ENCODE results near the gene SCAF4.
A peak's percentile ranks its signal among the peaks of the same experiment; 100 is the strongest.
"Not testable (repeated sequence)": the region's sequence is repeated elsewhere in the genome, so short reads cannot be mapped to it uniquely, and the experiment has no call there.

Gene SCAF4

DNA sequence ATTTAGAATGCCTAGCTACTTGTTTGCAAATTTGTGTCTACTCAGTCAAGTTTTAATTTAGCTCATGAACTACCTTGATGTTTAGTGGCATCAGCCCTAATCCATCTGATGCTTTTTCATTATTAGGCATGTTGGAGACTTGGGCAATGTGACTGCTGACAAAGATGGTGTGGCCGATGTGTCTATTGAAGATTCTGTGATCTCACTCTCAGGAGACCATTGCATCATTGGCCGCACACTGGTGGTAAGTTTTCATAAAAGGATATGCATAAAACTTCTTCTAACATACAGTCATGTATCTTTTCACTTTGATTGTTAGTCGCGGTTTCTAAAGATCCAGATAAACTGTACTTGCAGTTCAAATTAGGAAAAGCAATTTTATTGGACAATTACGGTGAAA is 64.8 kb downstream of the SCAF4 start:
- H3K9me3 ChIP-seq, result no peaks in the 10 kb centered on the region
- H3K9ac ChIP-seq, result no peak overlapping the region
- no peak overlapping the region for H3K27ac ChIP-seq
- peaks cover 90% of the 10 kb centered on the region for H3K36me3 ChIP-seq
- H4K20me1 ChIP-seq, result peaks cover 86% of the 10 kb centered on the region
- no peak overlapping the region for H3K4me3 ChIP-seq
- H3K4me1 ChIP-seq, result peaks cover 50% of the 10 kb centered on the region
- H3K4me2 ChIP-seq, result no peak overlapping the region
- H3K27me3 ChIP-seq, result no peaks in the 10 kb centered on the region
- no peak for TF ChIP-seq Cebpa-rat (IDR thresholded peaks at IDR 0.05)

DNA sequence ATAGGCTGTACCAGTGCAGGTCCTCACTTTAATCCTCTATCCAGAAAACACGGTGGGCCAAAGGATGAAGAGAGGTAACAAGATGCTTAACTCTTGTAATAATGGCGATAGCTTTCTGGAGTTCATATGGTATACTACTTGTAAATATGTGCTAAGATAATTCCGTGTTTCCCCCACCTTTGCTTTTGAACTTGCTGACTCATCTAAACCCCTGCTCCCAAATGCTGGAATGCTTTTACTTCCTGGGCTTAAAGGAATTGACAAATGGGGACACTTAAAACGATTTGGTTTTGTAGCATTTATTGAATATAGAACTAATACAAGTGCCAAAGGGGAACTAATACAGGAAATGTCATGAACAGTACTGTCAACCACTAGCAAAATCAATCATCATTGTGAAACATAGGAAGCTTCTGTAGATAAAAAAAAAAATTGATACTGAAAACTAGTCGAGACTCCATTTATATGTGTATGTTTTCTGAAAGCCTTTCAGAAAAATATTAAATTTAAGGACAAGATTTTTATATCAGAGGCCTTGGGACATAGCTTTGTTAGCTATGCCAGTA is 65.4 kb downstream of the SCAF4 start:
- Histone ChIP-seq H3K36me3 (peaks cover 90% of the 10 kb centered on the region), H3K27ac (no peak overlapping the region), H3K4me3 (no peak overlapping the region), H3K4me2 (no peak overlapping the region), H3K9ac (no peak overlapping the region), H3K4me1 (peaks cover 56% of the 10 kb centered on the region), H3K9me3 (no peaks in the 10 kb centered on the region), H3K27me3 (no peaks in the 10 kb centered on the region), H4K20me1 (peaks cover 86% of the 10 kb centered on the region)
- no peak for TF ChIP-seq Cebpa-rat (IDR thresholded peaks at IDR 0.05)

GRCh38 chr21:31665869-31666268 is 66.0 kb downstream of the SCAF4 start:
- H3K4me2 ChIP-seq, H3K27ac ChIP-seq, H3K9me3 ChIP-seq, H3K4me3 ChIP-seq, H3K9ac ChIP-seq, H3K27me3 ChIP-seq: not testable (repeated sequence)
- H3K4me1 ChIP-seq, result peaks cover 63% of the 10 kb centered on the region
- H4K20me1 ChIP-seq, result peaks cover 88% of the 10 kb centered on the region
- H3K36me3 ChIP-seq, result peaks cover 89% of the 10 kb centered on the region

DNA sequence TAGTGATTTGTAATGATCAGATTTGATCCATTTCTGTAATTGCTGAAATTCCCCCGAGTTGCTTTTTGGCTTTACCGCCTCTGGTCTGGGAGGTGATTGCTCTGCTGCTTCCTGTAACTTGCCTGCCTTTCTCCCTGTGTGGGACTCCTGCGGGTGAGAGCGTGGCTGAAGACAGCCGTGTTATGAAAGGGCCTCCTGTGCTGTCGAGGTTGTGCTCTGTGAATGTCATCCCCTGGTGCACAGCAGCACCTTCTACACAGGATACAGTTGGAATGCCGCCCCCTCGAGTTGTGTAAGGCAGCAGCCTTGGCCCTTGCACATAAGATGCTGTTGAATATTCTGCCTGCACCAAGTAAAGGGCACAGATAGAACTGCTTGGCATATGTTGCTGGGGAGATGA is 66.5 kb downstream of the SCAF4 start:
- Histone ChIP-seq H3K9me3 (no peaks in the 10 kb centered on the region), H3K4me1 (peaks cover 67% of the 10 kb centered on the region), H4K20me1 (peaks cover 92% of the 10 kb centered on the region), H3K27ac (no peak overlapping the region), H3K9ac (no peak overlapping the region; the same call in 1 of the 2 replicates), H3K27me3 (no peaks in the 10 kb centered on the region), H3K4me3 (no peak overlapping the region), H3K36me3 (peaks cover 88% of the 10 kb centered on the region), H3K4me2 (no peak overlapping the region)
- TF ChIP-seq Cebpa-rat (IDR thresholded peaks at IDR 0.05), result no peak

DNA sequence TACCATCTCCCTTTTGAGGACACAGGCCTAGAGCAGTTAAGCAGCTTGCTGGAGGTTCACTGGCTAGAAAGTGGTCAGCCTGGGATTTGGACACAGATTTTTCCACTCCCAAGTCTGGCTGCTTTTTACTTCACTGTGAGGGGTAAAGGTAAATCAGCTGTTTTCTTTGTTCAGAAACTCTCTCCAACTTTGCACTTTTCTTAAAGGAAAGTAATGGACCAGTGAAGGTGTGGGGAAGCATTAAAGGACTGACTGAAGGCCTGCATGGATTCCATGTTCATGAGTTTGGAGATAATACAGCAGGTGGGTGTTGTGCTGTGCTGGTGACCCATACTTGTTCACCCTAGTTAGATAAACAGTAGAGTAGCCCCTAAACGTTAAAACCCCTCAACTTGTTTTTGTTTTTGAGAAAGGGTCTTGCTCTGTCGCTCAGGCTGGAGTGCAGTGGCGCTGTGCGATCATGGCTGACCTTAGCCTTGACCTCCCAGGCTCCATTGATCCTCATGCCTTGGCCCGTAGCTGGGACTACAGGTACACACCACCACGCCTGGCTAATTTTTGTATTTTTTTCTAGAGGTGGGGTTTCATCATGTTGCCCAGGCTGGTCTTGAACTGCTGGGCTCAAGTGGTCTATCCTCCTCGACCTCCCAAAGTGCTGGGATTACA is 68.2 kb downstream of the SCAF4 start:
- no peak for TF ChIP-seq Cebpa-rat (IDR thresholded peaks at IDR 0.05)
- peaks cover 71% of the 10 kb centered on the region for H3K36me3 ChIP-seq

GRCh38 chr21:31660591-31660990 is 71.3 kb downstream of the SCAF4 start:
- H4K20me1 ChIP-seq, result peaks cover 57% of the 10 kb centered on the region
- H3K4me3 ChIP-seq, result peak overlapping the region; percentile 95
- H3K4me2 ChIP-seq, result peak overlapping the region; percentile 77
- H3K9ac ChIP-seq, result peak overlapping the region; percentile 95
- no peaks in the 10 kb centered on the region for H3K27me3 ChIP-seq
- H3K36me3 ChIP-seq, result peaks cover 40% of the 10 kb centered on the region
- H3K4me1 ChIP-seq, result peaks cover 64% of the 10 kb centered on the region
- peak overlapping the region; percentile 93 for H3K27ac ChIP-seq
- TF ChIP-seq Cebpa-rat (IDR thresholded peaks at IDR 0.05), result no peak
- 0 out of 2 replicates have a peak, but pooled peaks cover 7% of the 10 kb centered on the region for H3K9me3 ChIP-seq

More for the DNA sequence above, 68.2 kb downstream of the SCAF4 start:
- Histone ChIP-seq H3K9me3 (no peaks in the 10 kb centered on the region), H3K27ac (no peak overlapping the region), H3K4me3 (no peak overlapping the region), H3K4me1 (peaks cover 72% of the 10 kb centered on the region), H3K27me3 (no peaks in the 10 kb centered on the region), H3K4me2 (peak overlapping the region; percentile 21; the same call in 1 of the 2 replicates), H3K9ac (no peak overlapping the region), H4K20me1 (peaks cover 86% of the 10 kb centered on the region)

DNA sequence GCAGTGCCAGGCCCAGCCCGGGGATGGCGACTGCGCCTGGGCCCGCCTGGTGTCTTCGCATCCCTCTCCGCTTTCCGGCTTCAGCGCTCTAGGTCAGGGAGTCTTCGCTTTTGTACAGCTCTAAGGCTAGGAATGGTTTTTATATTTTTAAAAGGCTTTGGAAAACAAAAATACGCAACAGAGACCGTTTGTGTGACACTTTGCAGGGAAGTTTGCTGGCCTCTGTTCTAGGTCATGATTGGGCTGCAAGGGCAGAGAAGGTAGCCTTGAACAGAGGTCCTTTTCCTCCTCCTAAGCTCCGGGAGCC is 71.7 kb downstream of the SCAF4 start:
- peak overlapping the region; percentile 77 for H3K4me2 ChIP-seq
- peaks cover 36% of the 10 kb centered on the region for H3K36me3 ChIP-seq
- H4K20me1 ChIP-seq, result peaks cover 53% of the 10 kb centered on the region
- H3K27me3 ChIP-seq, result no peaks in the 10 kb centered on the region
- 0 out of 2 replicates have a peak, but pooled peaks cover 7% of the 10 kb centered on the region for H3K9me3 ChIP-seq
- peak overlapping the region; percentile 95 for H3K4me3 ChIP-seq
- no peak for TF ChIP-seq Cebpa-rat (IDR thresholded peaks at IDR 0.05)
- H3K4me1 ChIP-seq, result peaks cover 64% of the 10 kb centered on the region
- peak overlapping the region; percentile 93 for H3K27ac ChIP-seq
- H3K9ac ChIP-seq, result peak overlapping the region; percentile 95

DNA sequence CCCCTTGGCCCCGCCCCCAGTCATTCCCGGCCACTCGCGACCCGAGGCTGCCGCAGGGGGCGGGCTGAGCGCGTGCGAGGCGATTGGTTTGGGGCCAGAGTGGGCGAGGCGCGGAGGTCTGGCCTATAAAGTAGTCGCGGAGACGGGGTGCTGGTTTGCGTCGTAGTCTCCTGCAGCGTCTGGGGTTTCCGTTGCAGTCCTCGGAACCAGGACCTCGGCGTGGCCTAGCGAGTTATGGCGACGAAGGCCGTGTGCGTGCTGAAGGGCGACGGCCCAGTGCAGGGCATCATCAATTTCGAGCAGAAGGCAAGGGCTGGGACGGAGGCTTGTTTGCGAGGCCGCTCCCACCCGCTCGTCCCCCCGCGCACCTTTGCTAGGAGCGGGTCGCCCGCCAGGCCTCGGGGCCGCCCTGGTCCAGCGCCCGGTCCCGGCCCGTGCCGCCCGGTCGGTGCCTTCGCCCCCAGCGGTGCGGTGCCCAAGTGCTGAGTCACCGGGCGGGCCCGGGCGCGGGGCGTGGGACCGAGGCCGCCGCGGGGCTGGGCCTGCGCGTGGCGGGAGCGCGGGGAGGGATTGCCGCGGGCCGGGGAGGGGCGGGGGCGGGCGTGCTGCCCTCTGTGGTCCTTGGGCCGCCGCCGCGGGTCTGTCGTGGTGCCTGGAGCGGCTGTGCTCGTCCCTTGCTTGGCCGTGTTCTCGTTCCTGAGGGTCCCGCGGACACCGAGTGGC is 72.2 kb downstream of the SCAF4 start, which contains the start of gene SOD1:
SOD1 (plus strand) TSS at position 158 of the 723 bp plus-strand sequence; CDS start at position 235, 77 bp downstream.
- Histone ChIP-seq H3K27me3 (no peaks in the 10 kb centered on the region), H3K4me2 (peak within 1 kb of the TSS; percentile 77), H3K9ac (peak within 1 kb of the TSS; percentile 95), H4K20me1 (peaks cover 48% of the 10 kb centered on the region), H3K27ac (peak within 1 kb of the TSS; percentile 93), H3K4me3 (peak within 1 kb of the TSS; percentile 95), H3K4me1 (peaks cover 64% of the 10 kb centered on the region), H3K36me3 (peaks cover 34% of the 10 kb centered on the region), H3K9me3 (0 out of 2 replicates have a peak, but pooled peaks cover 7% of the 10 kb centered on the region)
- TF ChIP-seq Cebpa-rat (IDR thresholded peaks at IDR 0.05), result no peak

- Histone ChIP-seq H3K36me3 (peaks cover 29% of the 10 kb centered on the region), H3K9me3 (peaks cover 10% of the 10 kb centered on the region; the same call in 1 of the 2 replicates), H4K20me1 (peaks cover 43% of the 10 kb centered on the region), H3K9ac (peak overlapping the region; percentile 95), H3K27ac (no peak overlapping the region; the same call in 1 of the 2 replicates), H3K4me3 (peak overlapping the region; percentile 95), H3K4me2 (peak overlapping the region; percentile 77), H3K4me1 (peaks cover 64% of the 10 kb centered on the region), H3K27me3 (no peaks in the 10 kb centered on the region)
- TF ChIP-seq Cebpa-rat (IDR thresholded peaks at IDR 0.05), result no peak
Observed at GRCh38 chr21:31659286-31659535, 72.7 kb downstream of the SCAF4 start.

DNA sequence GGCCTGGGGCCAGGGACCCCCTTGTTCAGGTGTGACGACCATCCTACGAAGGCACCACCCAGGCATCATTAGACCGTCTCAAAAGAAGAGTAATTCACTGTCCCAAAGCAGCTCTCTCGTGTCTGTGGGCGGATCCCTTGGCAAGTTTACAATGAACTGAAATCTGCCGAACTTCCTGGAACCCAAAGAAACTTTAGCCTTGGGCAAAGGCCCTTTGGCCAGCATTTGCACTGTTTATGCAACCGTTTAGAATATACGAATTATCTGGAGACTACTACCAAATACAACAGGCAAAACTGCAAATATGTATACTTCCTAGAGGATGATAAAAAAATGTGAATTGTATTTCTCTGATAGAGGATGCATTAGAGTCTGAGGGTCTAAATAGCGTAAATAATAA is 73.9 kb downstream of the SCAF4 start:
- H3K4me2 ChIP-seq, result no peak overlapping the region
- no peak overlapping the region for H3K27ac ChIP-seq
- peaks cover 17% of the 10 kb centered on the region for H3K36me3 ChIP-seq
- peaks cover 53% of the 10 kb centered on the region for H3K4me1 ChIP-seq
- H3K9ac ChIP-seq, result no peak overlapping the region
- H3K27me3 ChIP-seq, result no peaks in the 10 kb centered on the region
- H3K4me3 ChIP-seq, result no peak overlapping the region
- peaks cover 18% of the 10 kb centered on the region; the same call in 1 of the 2 replicates for H3K9me3 ChIP-seq
- peaks cover 32% of the 10 kb centered on the region for H4K20me1 ChIP-seq
- TF ChIP-seq Cebpa-rat (IDR thresholded peaks at IDR 0.05), result no peak
